Keratinocyte (primary cell): ENCODE measurements around the gene CDRT15L2. TPM values are rescaled to one million over a fixed set of nuclear protein-coding genes. Genes with fewer than 3 reads are reported as not detected.
"Not testable (repeated sequence)": the region's sequence is repeated elsewhere in the genome, so short reads cannot be mapped to it uniquely, and the experiment has no call there.

Experiments
- DNase-seq: peaks from one replicate; pipeline ENCODE4 v3.0.0-alpha.2; 2011; ENCODE audit warnings: low read depth, missing footprints, low spot score
- FAIRE-seq: peaks from 2 replicates; lab custom pipeline; 2011; peaks lifted over from hg19 to GRCh38; lab: Jason Lieb, UNC
- H2AFZ ChIP-seq: 2 replicates; pipeline ENCODE4 v1.6.0; 2012; ENCODE audit warnings: low read length, control low read depth, inconsistent platforms; ENCODE audit not compliant: control insufficient read depth
- H3K27ac ChIP-seq: 2 replicates; pipeline ENCODE4 v1.5.1; 2011; ENCODE audit warnings: low read length; ENCODE audit not compliant: control insufficient read depth, insufficient read depth
- H3K27me3 ChIP-seq: 3 replicates; pipeline ENCODE4 v1.6.0; 2011; ENCODE audit warnings: low read length; ENCODE audit not compliant: control insufficient read depth, insufficient read depth; ENCODE audit errors: extremely low read depth
- H3K36me3 ChIP-seq, 2 experiments: 2 replicates in 1 of 2; 3 replicates in 1 of 2; pipeline ENCODE4 v1.5.1; 2011; ENCODE audit warnings: low read length in 2 of 2, mild to moderate bottlenecking in 1 of 2; ENCODE audit not compliant: control insufficient read depth in 2 of 2, insufficient read depth in 2 of 2; ENCODE audit errors: extremely low read depth in 1 of 2
- H3K4me1 ChIP-seq: 3 replicates; pipeline ENCODE4 v1.5.1; 2011; ENCODE audit warnings: low read length; ENCODE audit not compliant: control insufficient read depth, insufficient read depth; ENCODE audit errors: extremely low read depth
- H3K4me2 ChIP-seq: 3 replicates; pipeline ENCODE4 v1.6.0; 2011; ENCODE audit warnings: low read depth, low read length; ENCODE audit not compliant: control insufficient read depth, insufficient read depth; ENCODE audit errors: extremely low read depth
- H3K4me3 ChIP-seq, 3 experiments: fragments of 200-600 bp in 1 of 3; sonication (generic) in 1 of 3; 2 replicates in 2 of 3; 3 replicates in 1 of 3; pipeline ENCODE4 v1.5.1; 2011 to 2016; ENCODE audit warnings: low read length in 3 of 3, mild to moderate bottlenecking in 3 of 3, control low read depth in 2 of 3, inconsistent platforms in 1 of 3, low read depth in 1 of 3, mixed read lengths in 1 of 3, mixed run types in 1 of 3, moderate library complexity in 1 of 3; ENCODE audit not compliant: control insufficient read depth in 2 of 3, insufficient read depth in 2 of 3; ENCODE audit errors: extremely low read depth in 1 of 3
- H3K79me2 ChIP-seq: 2 replicates; pipeline ENCODE4 v1.6.0; 2012; ENCODE audit warnings: low read length; ENCODE audit not compliant: control insufficient read depth, insufficient read depth
- H3K9ac ChIP-seq: 3 replicates; pipeline ENCODE4 v1.6.0; 2011; ENCODE audit warnings: low read length; ENCODE audit not compliant: control insufficient read depth, insufficient read depth; ENCODE audit errors: extremely low read depth
- H3K9me1 ChIP-seq: 3 replicates; pipeline ENCODE4 v1.6.0; 2011; ENCODE audit warnings: low read length; ENCODE audit not compliant: control insufficient read depth, insufficient read depth; ENCODE audit errors: extremely low read depth
- H3K9me3 ChIP-seq: 2 replicates; pipeline ENCODE4 v1.5.1; 2012; ENCODE audit warnings: low read depth, low read length; ENCODE audit not compliant: control insufficient read depth
- H4K20me1 ChIP-seq: 3 replicates; pipeline ENCODE4 v1.6.0; 2011; ENCODE audit warnings: low read length; ENCODE audit not compliant: control insufficient read depth, insufficient read depth; ENCODE audit errors: extremely low read depth
- dilution Hi-C: fragments of 300-500 bp; cut with MboI; formaldehyde crosslinking; loops from one replicate; pipeline ENCODE4 v1.7.0; 2020; ENCODE audit warnings: low sequenced_read_pairs; ENCODE audit not compliant: extremely low pct_ligation_motif_present
- polyA minus RNA-seq, 3 experiments: library from RNA; depleted of rRNA, polyadenylated mRNA; stranded (reverse); fragments of >200 nt; gene quantifications; 1 replicate in 1 of 3; 2 replicates in 1 of 3; 3 replicates in 1 of 3; pipeline ENCODE4 v1.2.3, GENCODE V29; 2011
- polyA plus RNA-seq, 5 experiments: library from polyadenylated mRNA; depleted of rRNA in 3 of 5; stranded (reverse) in 3 of 5; stranded (forward) in 1 of 5; unstranded in 1 of 5; fragments of >200 nt; gene quantifications; 1 replicate in 1 of 5; 2 replicates in 3 of 5; 3 replicates in 1 of 5; pipeline versions ENCODE4 v1.2.1 to v1.2.3, GENCODE V29; 2011 to 2012; ENCODE audit warnings: missing spikeins in 2 of 5, low read depth in 1 of 5, low replicate concordance in 1 of 5

CDRT15L2 gene
- polyA plus RNA-seq: not detected in 3 replicates
- polyA plus RNA-seq (2011; ENCODE audit: low read depth): not detected
- not detected in 2 replicates for polyA plus RNA-seq (2011; cell fraction: cytosol; rRNA removed)
- polyA plus RNA-seq (2011; cell fraction: nucleus; rRNA removed): not detected in 2 replicates
- polyA plus RNA-seq (2012; ENCODE audit: low replicate concordance): not detected in 2 replicates
- not detected in 3 replicates for polyA minus RNA-seq
- polyA minus RNA-seq (2011; cell fraction: cytosol; rRNA and poly(A)+ RNA removed): not detected
- not detected in 2 replicates for polyA minus RNA-seq (2011; cell fraction: nucleus; rRNA and poly(A)+ RNA removed)

DNA sequence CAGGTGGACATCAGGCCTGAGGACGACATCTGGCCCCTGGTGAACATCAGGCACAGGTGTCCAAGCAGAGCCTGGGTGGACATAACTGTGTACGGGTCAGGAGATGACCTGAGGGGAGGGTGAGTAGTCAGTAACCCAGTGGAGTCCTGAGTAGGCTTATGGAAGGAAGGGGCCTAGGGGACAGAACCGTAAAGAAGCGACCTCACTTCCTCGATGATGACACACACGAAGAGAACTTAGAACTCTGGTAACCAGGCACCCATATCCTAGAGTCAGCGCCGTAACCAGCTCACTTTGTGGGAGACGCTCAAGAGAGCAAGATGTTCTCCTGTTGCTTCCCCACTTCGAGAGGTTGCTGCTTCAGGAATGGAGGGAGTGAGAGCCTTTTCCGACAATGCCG, at the start of gene CDRT15L2:
Gene CDRT15L2 (plus strand): TSS at position 301 of the 400 bp plus-strand sequence. CDS start 20 bp downstream, at position 321.
- DNase-seq, H3K79me2 ChIP-seq, H3K4me3 ChIP-seq, H3K36me3 ChIP-seq, H3K27ac ChIP-seq, H2AFZ ChIP-seq, dilution Hi-C loops, H3K4me2 ChIP-seq, FAIRE-seq, H3K4me1 ChIP-seq, H4K20me1 ChIP-seq, H3K9me3 ChIP-seq, H3K27me3 ChIP-seq, H3K9ac ChIP-seq, H3K9me1 ChIP-seq: not testable (repeated sequence)

DNA sequence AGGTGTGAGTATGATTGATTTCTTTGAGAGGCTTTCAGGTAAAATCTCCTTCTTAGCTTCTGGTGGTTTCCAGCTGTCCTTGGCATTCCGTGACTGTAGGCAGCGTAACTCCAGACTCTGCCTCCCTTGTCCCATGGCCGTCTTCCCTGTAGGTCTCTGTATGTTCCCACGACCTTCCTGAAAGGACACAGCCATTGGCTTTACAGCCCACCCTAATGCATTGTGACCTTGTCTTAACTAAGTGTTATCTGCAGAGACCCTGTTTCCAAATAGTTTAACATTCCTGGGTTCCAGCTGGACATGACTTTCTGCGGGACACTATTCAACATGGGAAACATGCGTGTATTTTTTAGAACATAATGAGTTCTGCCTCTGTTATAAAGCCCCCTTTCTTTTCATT, 49.4 kb upstream of the CDRT15L2 start:
- H3K27me3 ChIP-seq, DNase-seq, H3K79me2 ChIP-seq, H3K9ac ChIP-seq, H4K20me1 ChIP-seq, H3K9me3 ChIP-seq, H3K4me3 ChIP-seq, H3K4me1 ChIP-seq, H3K9me1 ChIP-seq, H3K27ac ChIP-seq, H3K36me3 ChIP-seq, FAIRE-seq, H3K4me2 ChIP-seq, dilution Hi-C loops, H2AFZ ChIP-seq: not testable (repeated sequence)

- H3K4me2 ChIP-seq, H3K79me2 ChIP-seq, H2AFZ ChIP-seq, dilution Hi-C loops, FAIRE-seq, H3K4me1 ChIP-seq, H4K20me1 ChIP-seq, H3K36me3 ChIP-seq, H3K9me1 ChIP-seq, H3K9ac ChIP-seq, H3K9me3 ChIP-seq, H3K27me3 ChIP-seq, DNase-seq, H3K27ac ChIP-seq: not testable (repeated sequence)
- H3K4me3 ChIP-seq: peak overlapping the region in 1 of 3 experiments; percentile 29
These were observed 46.9 kb upstream of the CDRT15L2 start for GRCh38 chr17:20532544-20533090.

GRCh38 chr17:20533206-20533605, 46.3 kb upstream of the CDRT15L2 start:
- H3K27ac ChIP-seq, DNase-seq, H3K27me3 ChIP-seq, H3K4me1 ChIP-seq, H3K9me3 ChIP-seq, H3K9ac ChIP-seq, H3K9me1 ChIP-seq, dilution Hi-C loops, H4K20me1 ChIP-seq, H3K79me2 ChIP-seq, FAIRE-seq, H3K36me3 ChIP-seq, H2AFZ ChIP-seq: not testable (repeated sequence)
- peak overlapping the region; percentile 27 for H3K4me2 ChIP-seq
- peak overlapping the region in 1 of 3 experiments; percentile 18 for H3K4me3 ChIP-seq
